Caki2 (cell line): Measurements from ENCODE around the gene C12orf75. TPM values are rescaled to one million over a fixed set of nuclear protein-coding genes. Genes with fewer than 3 reads are reported as not detected.

ENCODE experiments used
- total RNA-seq: library from RNA; depleted of rRNA; stranded (reverse); fragments of >200 nt; shearing (Covaris generic); gene quantifications from 2 replicates; pipeline ENCODE4 v1.2.3, GENCODE V29; 2014; ENCODE audit warnings: low replicate concordance; rRNA removed

The C12orf75 gene
- total RNA-seq, 1 experiment from 2014 or later: 195 TPM

Other genes with a start within 250 kb of the C12orf75 start
- gene ALDH1L2, start 246.2 kb upstream of the C12orf75 start, total RNA-seq: 1.2 and 1.3 TPM in 2 replicates
- gene WASHC4, start 223.0 kb upstream of the C12orf75 start, total RNA-seq: 11.6 and 13.7 TPM in 2 replicates
- 4.2 and 10.7 TPM in 2 replicates for gene APPL2, start 94.5 kb upstream of the C12orf75 start, total RNA-seq